ENCODE results near the gene FHIP1B.

The FHIP1B gene

DNA sequence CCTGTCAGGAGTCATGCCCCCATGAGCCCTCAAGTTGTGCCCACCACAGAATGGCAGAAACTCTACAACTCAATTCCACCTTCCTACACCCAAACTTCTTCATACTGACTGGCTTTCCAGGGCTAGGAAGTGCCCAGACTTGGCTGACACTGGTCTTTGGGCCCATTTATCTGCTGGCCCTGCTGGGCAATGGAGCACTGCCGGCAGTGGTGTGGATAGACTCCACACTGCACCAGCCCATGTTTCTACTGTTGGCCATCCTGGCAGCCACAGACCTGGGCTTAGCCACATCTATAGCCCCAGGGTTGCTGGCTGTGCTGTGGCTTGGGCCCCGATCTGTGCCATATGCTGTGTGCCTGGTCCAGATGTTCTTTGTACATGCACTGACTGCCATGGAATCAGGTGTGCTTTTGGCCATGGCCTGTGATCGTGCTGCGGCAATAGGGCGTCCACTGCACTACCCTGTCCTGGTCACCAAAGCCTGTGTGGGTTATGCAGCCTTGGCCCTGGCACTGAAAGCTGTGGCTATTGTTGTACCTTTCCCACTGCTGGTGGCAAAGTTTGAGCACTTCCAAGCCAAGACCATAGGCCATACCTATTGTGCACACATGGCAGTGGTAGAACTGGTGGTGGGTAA, 35.1 kb downstream of the FHIP1B start, which contains the start of gene OR52W1:
TSS of gene OR52W1 (plus strand) at position 51 of the 637 bp plus-strand sequence. CDS start at position 51, 0 bp downstream.
- DNase-seq: no peak

DNA sequence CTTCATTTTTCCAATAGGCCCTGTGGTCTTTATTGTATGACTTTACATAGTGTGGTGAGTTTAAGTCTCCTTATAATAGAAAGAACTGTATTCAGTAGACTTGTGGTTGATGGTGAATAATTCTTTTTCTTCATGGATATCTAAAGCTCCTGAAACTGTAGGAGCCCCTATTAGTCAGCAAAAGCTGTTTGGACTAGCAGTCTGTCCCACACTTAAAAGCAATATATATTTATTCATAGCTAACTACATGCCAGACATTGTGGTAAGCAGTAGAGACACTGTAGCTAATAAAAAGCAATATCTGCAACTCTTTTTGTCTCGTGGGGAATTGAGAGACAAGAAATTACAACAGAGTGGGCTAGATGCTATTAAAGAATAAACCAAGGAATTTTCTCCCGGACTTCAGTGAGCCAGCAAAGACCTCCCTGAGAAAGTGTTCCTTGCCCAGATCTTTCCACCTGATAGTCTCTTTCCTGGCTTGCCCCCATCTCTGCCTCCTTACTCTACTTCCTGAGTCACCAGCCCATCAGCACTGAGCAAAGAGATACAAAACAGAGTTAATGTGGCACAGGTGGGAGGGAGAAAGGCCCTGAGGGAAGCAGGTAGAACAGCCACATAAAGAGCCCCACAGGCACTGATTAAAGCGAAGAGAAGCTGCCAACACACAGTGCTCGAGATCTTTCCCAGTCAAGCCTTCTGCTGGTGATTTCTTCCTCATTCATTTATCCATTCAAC, 36.8 kb downstream of the FHIP1B start:
- DNase-seq: no peak

DNA sequence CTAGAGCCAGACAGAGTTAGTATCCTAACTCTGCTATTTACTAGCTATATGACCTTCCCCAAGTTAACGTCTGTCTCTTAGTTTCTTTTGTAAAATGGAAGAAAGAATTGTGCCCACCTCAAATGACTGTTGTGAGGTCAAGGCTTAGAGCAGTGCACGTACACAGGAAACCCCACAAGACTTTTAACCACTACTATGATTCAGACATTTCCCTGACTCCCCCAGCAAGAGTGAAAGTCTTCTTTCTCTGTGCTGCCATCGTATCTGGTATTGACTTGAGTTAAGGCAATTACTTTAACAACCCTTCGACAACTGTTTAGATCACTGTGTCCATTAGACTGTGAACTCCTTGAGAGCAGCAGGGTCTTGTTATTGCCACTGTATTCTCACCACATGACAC, 38.0 kb downstream of the FHIP1B start:
- DNase-seq: no peak

DNA sequence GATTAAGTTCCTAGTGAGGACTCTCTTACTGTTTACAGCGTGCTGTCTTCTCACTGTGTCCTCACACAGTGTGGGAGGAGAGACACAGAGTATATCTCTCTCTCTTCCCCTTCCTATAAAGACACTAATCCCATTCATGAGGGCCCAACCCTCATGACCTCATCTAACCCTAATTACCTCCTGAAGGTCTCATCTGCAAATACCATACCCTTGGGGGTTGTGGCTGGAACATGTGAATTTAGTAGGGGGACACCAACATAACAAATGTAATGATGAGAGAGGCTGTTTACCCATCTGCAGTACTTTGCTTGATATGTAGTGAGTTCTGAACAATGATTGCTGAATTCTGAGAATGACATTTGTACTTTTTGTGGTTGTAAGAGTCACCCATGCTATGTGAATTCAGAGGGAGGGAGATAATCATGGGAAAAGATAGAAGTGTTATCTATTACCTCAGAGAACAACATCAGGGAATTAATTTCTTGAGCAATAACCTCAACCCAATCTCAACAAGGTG, 40.3 kb downstream of the FHIP1B start:
- DNase-seq: no peak

- DNase-seq: no peak
Observed at GRCh38 chr11:6191742-6192141, 42.7 kb downstream of the FHIP1B start.

GRCh38 chr11:6175440-6175839, 59.0 kb downstream of the FHIP1B start:
- no peak for DNase-seq

DNA sequence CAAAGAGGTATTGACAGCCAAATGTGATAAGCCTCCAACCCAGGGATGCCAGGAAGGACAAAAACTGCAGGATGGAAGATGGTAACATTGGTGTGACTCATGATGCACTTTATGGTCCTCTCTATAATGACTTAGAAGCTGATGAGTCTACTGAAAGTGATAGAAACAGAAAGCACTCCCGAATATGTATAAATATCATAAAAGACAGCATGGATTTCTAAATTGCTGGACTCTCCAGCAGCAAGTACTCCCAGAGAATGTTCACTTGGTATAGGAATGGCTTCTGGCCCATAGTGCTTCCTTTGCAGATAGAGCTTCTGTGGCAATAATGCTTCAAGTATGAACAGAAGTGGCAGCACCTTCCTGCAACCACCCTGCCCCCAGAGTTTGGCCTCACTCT, 64.2 kb downstream of the FHIP1B start, which contains the start of gene OR52B2:
TSS of gene OR52B2 (minus strand) at position 101 of the 400 bp plus-strand sequence. CDS start at position 101, 0 bp downstream.
- DNase-seq: no peak

Measured in NCI-H748 treated with DMSO at 0.1 percent for 48 hours (cell line).